Measurements from ENCODE around the gene C2orf81. TPM values are rescaled to one million over a fixed set of nuclear protein-coding genes. Genes with fewer than 3 reads are reported as not detected.

The C2orf81 gene
- total RNA-seq, 3 donors from 2014 or later: 1.3 to 1.4 (median 1.4) TPM

- Mint-ChIP-seq H3K36me3 (ENCODE audit: insufficient read depth) (peaks cover 30% of the 10 kb centered on the region), H3K4me3 (no peak overlapping the region)
- no peak for DNase-seq
Observed at GRCh38 chr2:74375838-74376237, 45.6 kb downstream of the C2orf81 start.

GRCh38 chr2:74374509-74375205, 46.8 kb downstream of the C2orf81 start:
- H3K36me3 Mint-ChIP-seq (ENCODE audit: insufficient read depth): peaks cover 40% of the 10 kb centered on the region
- H3K9me3 Mint-ChIP-seq: no peaks in the 10 kb centered on the region

More at GRCh38 chr2:74375838-74376237, 45.6 kb downstream of the C2orf81 start:
- H3K4me1 Mint-ChIP-seq (ENCODE audit: low read depth): peaks cover 18% of the 10 kb centered on the region
- H3K9me3 Mint-ChIP-seq: no peaks in the 10 kb centered on the region
- no peak for ATAC-seq
- no peaks in the 10 kb centered on the region for H3K27me3 Mint-ChIP-seq (ENCODE audit: low read depth)

GRCh38 chr2:74373985-74374384, 47.4 kb downstream of the C2orf81 start:
- H3K4me1 Mint-ChIP-seq (ENCODE audit: low read depth): peaks cover 2% of the 10 kb centered on the region
- peaks cover 44% of the 10 kb centered on the region for H3K36me3 Mint-ChIP-seq (ENCODE audit: insufficient read depth)
- H3K4me3 Mint-ChIP-seq: no peak overlapping the region
- ATAC-seq (no peak), DNase-seq (no peak)
- H3K9me3 Mint-ChIP-seq: no peaks in the 10 kb centered on the region
- no peaks in the 10 kb centered on the region for H3K27me3 Mint-ChIP-seq (ENCODE audit: low read depth)

More at GRCh38 chr2:74374509-74375205, 46.8 kb downstream of the C2orf81 start:
- peaks cover 7% of the 10 kb centered on the region for H3K4me1 Mint-ChIP-seq (ENCODE audit: low read depth)
- DNase-seq (no peak), ATAC-seq (no peak)
- no peaks in the 10 kb centered on the region for H3K27me3 Mint-ChIP-seq (ENCODE audit: low read depth)
- H3K4me3 Mint-ChIP-seq: no peak overlapping the region

GRCh38 chr2:74373221-74373676, 48.2 kb downstream of the C2orf81 start:
- no peaks in the 10 kb centered on the region for H3K4me1 Mint-ChIP-seq (ENCODE audit: low read depth)
- no peak for DNase-seq
- no peak for ATAC-seq
- H3K27me3 Mint-ChIP-seq (ENCODE audit: low read depth): no peaks in the 10 kb centered on the region
- H3K36me3 Mint-ChIP-seq (ENCODE audit: insufficient read depth): peaks cover 47% of the 10 kb centered on the region
- no peak overlapping the region for H3K4me3 Mint-ChIP-seq
- no peaks in the 10 kb centered on the region for H3K9me3 Mint-ChIP-seq

GRCh38 chr2:74372674-74373073, 48.7 kb downstream of the C2orf81 start:
- Mint-ChIP-seq H3K36me3 (ENCODE audit: insufficient read depth) (peaks cover 46% of the 10 kb centered on the region), H3K9me3 (no peaks in the 10 kb centered on the region), H3K4me1 (ENCODE audit: low read depth) (no peaks in the 10 kb centered on the region), H3K27me3 (ENCODE audit: low read depth) (no peaks in the 10 kb centered on the region), H3K4me3 (no peak overlapping the region)
- ATAC-seq (no peak), DNase-seq (no peak)

GRCh38 chr2:74371421-74371820, 50.0 kb downstream of the C2orf81 start:
- Mint-ChIP-seq H3K4me3 (no peak overlapping the region), H3K4me1 (ENCODE audit: low read depth) (no peaks in the 10 kb centered on the region), H3K36me3 (ENCODE audit: insufficient read depth) (peaks cover 51% of the 10 kb centered on the region), H3K9me3 (no peaks in the 10 kb centered on the region), H3K27me3 (ENCODE audit: low read depth) (no peaks in the 10 kb centered on the region)
- ATAC-seq (no peak), DNase-seq (no peak)

GRCh38 chr2:74369976-74370375, 51.4 kb downstream of the C2orf81 start:
- no peak overlapping the region for H3K4me3 Mint-ChIP-seq
- H3K27me3 Mint-ChIP-seq (ENCODE audit: low read depth): no peaks in the 10 kb centered on the region
- ATAC-seq (no peak), DNase-seq (no peak)
- H3K4me1 Mint-ChIP-seq (ENCODE audit: low read depth): no peaks in the 10 kb centered on the region
- no peaks in the 10 kb centered on the region for H3K9me3 Mint-ChIP-seq
- peaks cover 62% of the 10 kb centered on the region for H3K36me3 Mint-ChIP-seq (ENCODE audit: insufficient read depth)

- Mint-ChIP-seq H3K4me3 (no peak overlapping the region), H3K9me3 (no peaks in the 10 kb centered on the region), H3K36me3 (ENCODE audit: insufficient read depth) (peaks cover 66% of the 10 kb centered on the region), H3K27me3 (ENCODE audit: low read depth) (no peaks in the 10 kb centered on the region), H3K4me1 (ENCODE audit: low read depth) (no peaks in the 10 kb centered on the region)
- ATAC-seq: no peak
- DNase-seq: no peak
Observed at GRCh38 chr2:74368499-74368898, 52.9 kb downstream of the C2orf81 start.

- DNase-seq: no peak
- no peak for ATAC-seq
- Mint-ChIP-seq H3K9me3 (no peaks in the 10 kb centered on the region), H3K4me1 (ENCODE audit: low read depth) (no peaks in the 10 kb centered on the region), H3K36me3 (ENCODE audit: insufficient read depth) (peaks cover 66% of the 10 kb centered on the region), H3K4me3 (no peak overlapping the region), H3K27me3 (ENCODE audit: low read depth) (no peaks in the 10 kb centered on the region)
Observed at GRCh38 chr2:74367789-74368188, 53.6 kb downstream of the C2orf81 start.

- DNase-seq (no peak), ATAC-seq (no peak)
- H3K36me3 Mint-ChIP-seq (ENCODE audit: insufficient read depth): peaks cover 65% of the 10 kb centered on the region
- H3K4me1 Mint-ChIP-seq (ENCODE audit: low read depth): no peaks in the 10 kb centered on the region
- H3K4me3 Mint-ChIP-seq: no peak overlapping the region
- no peaks in the 10 kb centered on the region for H3K9me3 Mint-ChIP-seq
- H3K27me3 Mint-ChIP-seq (ENCODE audit: low read depth): no peaks in the 10 kb centered on the region
Observed at GRCh38 chr2:74366036-74366435, 55.4 kb downstream of the C2orf81 start.

GRCh38 chr2:74364533-74365505, 56.6 kb downstream of the C2orf81 start:
- H3K36me3 Mint-ChIP-seq (ENCODE audit: insufficient read depth): peaks cover 63% of the 10 kb centered on the region
- no peak for ATAC-seq
- no peak for DNase-seq
- H3K27me3 Mint-ChIP-seq (ENCODE audit: low read depth): no peaks in the 10 kb centered on the region
- H3K4me3 Mint-ChIP-seq: no peak overlapping the region
- H3K9me3 Mint-ChIP-seq: no peaks in the 10 kb centered on the region
- no peaks in the 10 kb centered on the region for H3K4me1 Mint-ChIP-seq (ENCODE audit: low read depth)

Other genes with a start within 250 kb of the C2orf81 start
- gene MOB1A, start 242.7 kb downstream of the C2orf81 start, total RNA-seq: 100 to 1,000 TPM; 171 to 175 (median 173) TPM
- gene MTHFD2, start 223.0 kb downstream of the C2orf81 start, total RNA-seq: 100 to 1,000 TPM; 408 to 545 (median 430) TPM
- gene SLC4A5, start 78.2 kb downstream of the C2orf81 start, total RNA-seq: 1 to 10 TPM; 1.3 to 1.5 (median 1.4) TPM
- 10 to 100 TPM; 94.4 to 97.7 (median 97.6) TPM for gene DCTN1, start 41.3 kb downstream of the C2orf81 start, total RNA-seq
- gene WDR54, start 111 bp upstream of the C2orf81 start, total RNA-seq: 10 to 100 TPM; 29.1 to 32.1 (median 31.3) TPM
- gene RTKN, start 20.3 kb upstream of the C2orf81 start, total RNA-seq: 1 to 10 TPM in 1 of 3 donors, under 1 TPM in 2; 0.47 to 1.0 (median 0.71) TPM
- 10 to 100 TPM; 49.3 to 72.6 (median 55.8) TPM for gene INO80B, start 33.5 kb upstream of the C2orf81 start, total RNA-seq
- gene WBP1, start 36.8 kb upstream of the C2orf81 start, total RNA-seq: 10 to 100 TPM; 19.3 to 21.5 (median 19.4) TPM
- 100 to 1,000 TPM in 2 of 3 donors, 10 to 100 TPM in 1; 98.7 to 107 (median 103) TPM for gene MOGS, start 43.8 kb upstream of the C2orf81 start, total RNA-seq
- gene MRPL53, start 51.1 kb upstream of the C2orf81 start, total RNA-seq: 100 to 1,000 TPM; 105 to 106 (median 106) TPM
- 10 to 100 TPM; 13.7 to 17.3 (median 13.9) TPM for gene CCDC142, start 61.4 kb upstream of the C2orf81 start, total RNA-seq
- gene TTC31, start 61.5 kb upstream of the C2orf81 start, total RNA-seq: 10 to 100 TPM; 22.4 to 23.8 (median 23.4) TPM
- under 1 TPM in 2 of 3 donors, not detected in 1; 0.22 to 0.24 TPM for gene LBX2, start 78.0 kb upstream of the C2orf81 start, total RNA-seq
- 10 to 100 TPM; 21.7 to 32.4 (median 28.8) TPM for gene PCGF1, start 86.1 kb upstream of the C2orf81 start, total RNA-seq
- not detected for gene TLX2, start 92.8 kb upstream of the C2orf81 start, total RNA-seq
- under 1 TPM; 0.28 to 0.34 (median 0.30) TPM for gene DQX1, start 104.6 kb upstream of the C2orf81 start, total RNA-seq
- 100 to 1,000 TPM; 200 to 204 (median 203) TPM for gene AUP1, start 108.1 kb upstream of the C2orf81 start, total RNA-seq
- gene HTRA2, start 108.3 kb upstream of the C2orf81 start, total RNA-seq: 10 to 100 TPM; 46.2 to 54.6 (median 50.5) TPM
- 1 to 10 TPM in 1 of 3 donors, under 1 TPM in 2; 0.49 to 1.0 (median 0.99) TPM for gene LOXL3, start 132.3 kb upstream of the C2orf81 start, total RNA-seq
- 10 to 100 TPM; 24.1 to 27.9 (median 25.9) TPM for gene DOK1, start 133.1 kb upstream of the C2orf81 start, total RNA-seq
- not detected for gene M1AP, start 226.7 kb upstream of the C2orf81 start, total RNA-seq
- gene SEMA4F, start 232.6 kb upstream of the C2orf81 start, total RNA-seq: 1 to 10 TPM; 5.3 to 6.4 (median 5.4) TPM